Nephron (organoid): ENCODE measurements around the gene CCDC63.
"Not testable (repeated sequence)": the region's sequence is repeated elsewhere in the genome, so short reads cannot be mapped to it uniquely, and the experiment has no call there.

ENCODE experiments used
- H3K27ac Mint-ChIP-seq, 3 experiments: 2 replicates each; pipeline ENCODE4 v1.8.0; 2020; ENCODE audit warnings: mixed read lengths in 3 of 3, mild to moderate bottlenecking in 2 of 3, moderate library complexity in 1 of 3
- H3K27me3 Mint-ChIP-seq: 2 replicates; pipeline ENCODE4 v1.8.0; 2021; ENCODE audit warnings: low read depth, mild to moderate bottlenecking, moderate library complexity, mixed read lengths
- H3K36me3 Mint-ChIP-seq: 2 replicates; pipeline ENCODE4 v1.8.0; 2020; ENCODE audit warnings: low read depth, mixed read lengths
- H3K4me1 Mint-ChIP-seq: 2 replicates; pipeline ENCODE4 v1.8.0; 2020; ENCODE audit warnings: mixed read lengths
- H3K4me3 Mint-ChIP-seq, 3 experiments: 2 replicates each; pipeline ENCODE4 v1.8.0; 2020; ENCODE audit warnings: mild to moderate bottlenecking in 3 of 3, mixed read lengths in 3 of 3, moderate library complexity in 2 of 3
- H3K9me3 Mint-ChIP-seq: 2 replicates; pipeline ENCODE4 v1.8.0; 2020; ENCODE audit warnings: mixed read lengths
- TF ChIP-seq, protein P1 (sequence below), 3 experiments: fragments of 200-600 bp; sonication (generic); IDR thresholded peaks; one replicate each; pipeline ENCODE4 v1.5.0; 2021; ENCODE audit warnings: antibody characterized with exemption in 3 of 3; ENCODE audit not compliant: unreplicated experiment in 3 of 3

The CCDC63 gene

DNA sequence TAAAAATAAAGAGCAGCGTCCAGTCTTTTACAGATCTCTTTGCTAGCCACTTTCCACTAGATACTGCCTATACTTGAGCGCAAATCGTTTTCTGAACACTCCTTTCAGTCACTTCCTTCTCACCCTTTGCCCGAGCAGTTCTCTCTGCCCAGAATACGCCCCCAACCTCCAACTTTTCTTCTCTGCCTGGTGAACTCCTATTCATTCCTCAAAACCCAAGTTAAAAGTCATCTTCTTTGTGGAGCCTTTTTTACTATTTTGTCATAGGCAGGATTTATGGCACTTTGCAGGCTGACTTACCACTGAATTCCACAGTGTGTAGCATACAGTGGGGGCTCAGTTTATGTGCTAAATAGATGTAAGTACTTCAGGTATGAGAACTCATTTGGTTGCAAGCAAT, 4.0 kb downstream of the CCDC63 start:
- Mint-ChIP-seq H3K36me3 (no peaks in the 10 kb centered on the region), H3K27me3 (peaks cover 43% of the 10 kb centered on the region), H3K4me3 (no peak overlapping the region), H3K4me1 (peaks cover 10% of the 10 kb centered on the region), H3K9me3 (no peaks in the 10 kb centered on the region), H3K27ac (no peak overlapping the region)
- TF ChIP-seq, protein P1, sequence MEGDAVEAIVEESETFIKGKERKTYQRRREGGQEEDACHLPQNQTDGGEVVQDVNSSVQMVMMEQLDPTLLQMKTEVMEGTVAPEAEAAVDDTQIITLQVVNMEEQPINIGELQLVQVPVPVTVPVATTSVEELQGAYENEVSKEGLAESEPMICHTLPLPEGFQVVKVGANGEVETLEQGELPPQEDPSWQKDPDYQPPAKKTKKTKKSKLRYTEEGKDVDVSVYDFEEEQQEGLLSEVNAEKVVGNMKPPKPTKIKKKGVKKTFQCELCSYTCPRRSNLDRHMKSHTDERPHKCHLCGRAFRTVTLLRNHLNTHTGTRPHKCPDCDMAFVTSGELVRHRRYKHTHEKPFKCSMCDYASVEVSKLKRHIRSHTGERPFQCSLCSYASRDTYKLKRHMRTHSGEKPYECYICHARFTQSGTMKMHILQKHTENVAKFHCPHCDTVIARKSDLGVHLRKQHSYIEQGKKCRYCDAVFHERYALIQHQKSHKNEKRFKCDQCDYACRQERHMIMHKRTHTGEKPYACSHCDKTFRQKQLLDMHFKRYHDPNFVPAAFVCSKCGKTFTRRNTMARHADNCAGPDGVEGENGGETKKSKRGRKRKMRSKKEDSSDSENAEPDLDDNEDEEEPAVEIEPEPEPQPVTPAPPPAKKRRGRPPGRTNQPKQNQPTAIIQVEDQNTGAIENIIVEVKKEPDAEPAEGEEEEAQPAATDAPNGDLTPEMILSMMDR (IDR thresholded peaks at IDR 0.05; ENCODE audit: unreplicated experiment in 3 of 3) = no peak

DNA sequence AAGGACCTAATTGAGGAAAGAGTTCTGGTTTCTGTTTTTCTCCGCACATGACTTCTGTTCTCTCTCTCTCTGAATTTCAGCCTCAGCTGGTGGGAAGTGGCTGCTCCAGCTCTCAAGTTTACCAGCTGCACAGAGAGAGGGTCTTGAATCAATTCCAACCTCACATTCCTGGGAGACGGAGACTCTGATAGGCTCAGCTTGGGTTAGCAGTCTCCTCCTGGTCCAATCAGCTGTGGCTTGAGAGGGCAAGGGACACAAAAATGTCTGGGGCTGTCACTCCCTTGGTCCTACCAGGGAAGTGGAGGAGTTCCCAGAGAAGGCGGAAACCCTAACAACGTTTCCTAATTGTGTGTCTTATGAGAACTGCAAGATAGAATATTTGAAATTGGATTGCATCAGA, 7.0 kb downstream of the CCDC63 start:
- H3K27me3 Mint-ChIP-seq = peaks cover 13% of the 10 kb centered on the region
- TF ChIP-seq, protein P1 (IDR thresholded peaks at IDR 0.05; ENCODE audit: unreplicated experiment in 3 of 3) = no peak
- peak overlapping the region; percentile 78 to 87 (median 87) for H3K27ac Mint-ChIP-seq
- peak overlapping the region in 1 of 3 experiments; percentile 30 for H3K4me3 Mint-ChIP-seq
- H3K36me3 Mint-ChIP-seq = no peaks in the 10 kb centered on the region
- H3K4me1 Mint-ChIP-seq = peaks cover 11% of the 10 kb centered on the region
- H3K9me3 Mint-ChIP-seq = no peaks in the 10 kb centered on the region

DNA sequence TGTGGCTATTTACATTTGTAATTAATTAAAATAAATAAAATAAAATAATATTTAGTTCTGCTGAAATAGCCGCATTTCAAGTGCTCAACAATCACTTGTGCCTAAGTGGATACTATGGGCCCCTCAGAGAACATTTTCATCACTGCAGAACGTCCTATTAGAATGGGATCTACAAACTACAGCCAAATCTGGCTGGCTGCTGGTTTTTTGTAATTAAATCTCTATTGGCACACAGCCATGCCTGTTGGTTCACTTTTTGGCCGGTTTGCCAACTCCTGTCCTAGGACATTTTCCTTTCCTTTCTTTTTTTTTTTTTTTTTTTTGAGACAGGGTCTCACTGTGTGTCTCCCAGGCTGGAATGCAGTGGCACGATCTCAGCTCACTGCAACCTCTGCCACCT, 9.8 kb downstream of the CCDC63 start:
- Mint-ChIP-seq H3K4me3 (no peak overlapping the region), H3K27me3 (peaks cover 5% of the 10 kb centered on the region), H3K36me3 (no peaks in the 10 kb centered on the region), H3K4me1 (peaks cover 20% of the 10 kb centered on the region), H3K9me3 (no peaks in the 10 kb centered on the region), H3K27ac (no peak overlapping the region)
- TF ChIP-seq, protein P1 (IDR thresholded peaks at IDR 0.05; ENCODE audit: unreplicated experiment in 3 of 3) = no peak

DNA sequence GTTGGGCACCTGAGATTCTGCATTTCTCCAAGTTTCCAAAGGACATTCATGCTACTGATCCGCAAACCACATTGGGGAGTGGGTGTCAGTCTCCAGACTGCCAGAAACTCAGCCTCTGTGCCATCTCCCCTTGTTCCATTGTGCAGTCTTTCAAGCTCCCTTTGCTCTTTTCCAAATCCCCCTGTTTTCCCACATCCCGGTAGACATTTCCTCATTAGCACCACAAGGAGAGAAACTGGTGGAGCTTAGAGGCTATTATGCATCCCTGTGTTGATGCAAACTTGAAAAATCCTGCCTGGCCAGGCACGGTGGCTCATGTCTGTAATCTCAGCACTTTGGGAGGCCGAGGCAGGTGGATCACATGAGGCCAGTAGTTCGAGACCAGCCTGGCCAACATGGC, 10.7 kb downstream of the CCDC63 start:
- no peak overlapping the region for H3K4me3 Mint-ChIP-seq
- TF ChIP-seq, protein P1 (IDR thresholded peaks at IDR 0.05; ENCODE audit: unreplicated experiment in 3 of 3) = no peak
- no peaks in the 10 kb centered on the region for H3K36me3 Mint-ChIP-seq
- H3K4me1 Mint-ChIP-seq = peaks cover 20% of the 10 kb centered on the region
- no peaks in the 10 kb centered on the region for H3K9me3 Mint-ChIP-seq
- no peak overlapping the region for H3K27ac Mint-ChIP-seq
- no peaks in the 10 kb centered on the region for H3K27me3 Mint-ChIP-seq

DNA sequence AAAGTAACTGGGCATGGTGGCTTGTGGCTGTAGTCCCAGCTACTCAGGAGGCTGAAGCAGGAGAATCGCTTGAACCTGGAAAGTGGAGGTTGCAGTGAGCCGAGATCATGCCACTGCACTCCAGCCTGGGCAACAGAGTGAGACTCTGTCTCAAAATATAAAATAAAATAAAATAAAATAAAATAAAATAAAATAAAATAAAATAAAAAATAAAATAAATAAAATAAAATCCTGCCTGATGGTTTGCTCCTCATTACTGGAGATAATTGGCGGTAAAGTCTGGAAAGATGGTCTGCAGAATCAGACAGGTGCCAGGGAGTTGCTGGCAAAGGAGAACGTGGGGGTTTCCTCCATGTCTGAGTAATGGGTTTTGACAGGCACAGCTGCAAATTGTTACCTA, 11.2 kb downstream of the CCDC63 start:
- H3K36me3 Mint-ChIP-seq, H3K9me3 Mint-ChIP-seq, H3K27ac Mint-ChIP-seq, H3K4me3 Mint-ChIP-seq, H3K27me3 Mint-ChIP-seq: not testable (repeated sequence)
- peaks cover 20% of the 10 kb centered on the region for H3K4me1 Mint-ChIP-seq

DNA sequence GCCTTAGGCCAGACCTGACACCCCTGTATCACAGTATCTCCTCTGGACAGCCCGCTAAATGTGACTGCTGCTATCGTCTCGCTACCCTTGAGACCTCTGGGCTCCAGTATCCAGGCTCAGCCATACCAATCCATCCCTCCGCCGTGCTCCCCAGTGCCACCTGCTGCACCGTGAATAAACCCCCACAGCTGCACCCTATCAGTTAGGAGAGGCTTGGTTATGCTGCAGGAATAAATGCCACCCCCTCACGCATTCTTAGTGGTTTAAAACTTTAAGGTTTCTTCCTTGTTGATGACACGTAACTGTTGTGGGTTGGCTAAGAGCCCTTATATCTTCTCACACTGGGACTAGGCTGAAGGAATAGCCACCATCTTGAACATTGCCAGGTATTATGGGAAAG, 12.1 kb downstream of the CCDC63 start:
- TF ChIP-seq, protein P1 (IDR thresholded peaks at IDR 0.05; ENCODE audit: unreplicated experiment in 3 of 3) = no peak
- H3K4me3 Mint-ChIP-seq = no peak overlapping the region
- H3K4me1 Mint-ChIP-seq = peaks cover 11% of the 10 kb centered on the region
- H3K9me3 Mint-ChIP-seq = no peaks in the 10 kb centered on the region
- no peak overlapping the region for H3K27ac Mint-ChIP-seq
- no peaks in the 10 kb centered on the region for H3K27me3 Mint-ChIP-seq
- no peaks in the 10 kb centered on the region for H3K36me3 Mint-ChIP-seq
